ENCODE measurements around the gene KAZN.

Gene KAZN

DNA sequence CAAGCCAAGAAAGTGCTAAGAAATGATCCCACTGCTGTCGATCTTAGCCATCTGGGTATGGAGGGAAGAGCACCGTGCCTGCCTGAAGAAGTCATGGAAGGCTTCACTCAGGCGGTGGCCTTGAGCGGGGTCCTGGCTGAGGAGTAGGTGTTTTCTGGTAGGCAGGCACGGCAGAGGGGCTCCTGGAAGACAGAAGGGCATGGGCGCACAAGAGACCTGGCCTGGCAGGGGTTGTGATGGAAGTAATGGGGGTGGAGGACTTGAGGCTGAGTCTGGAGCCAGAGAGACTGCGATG lies 185.1 kb downstream of the KAZN start:
- TF ChIP-seq, protein P1, sequence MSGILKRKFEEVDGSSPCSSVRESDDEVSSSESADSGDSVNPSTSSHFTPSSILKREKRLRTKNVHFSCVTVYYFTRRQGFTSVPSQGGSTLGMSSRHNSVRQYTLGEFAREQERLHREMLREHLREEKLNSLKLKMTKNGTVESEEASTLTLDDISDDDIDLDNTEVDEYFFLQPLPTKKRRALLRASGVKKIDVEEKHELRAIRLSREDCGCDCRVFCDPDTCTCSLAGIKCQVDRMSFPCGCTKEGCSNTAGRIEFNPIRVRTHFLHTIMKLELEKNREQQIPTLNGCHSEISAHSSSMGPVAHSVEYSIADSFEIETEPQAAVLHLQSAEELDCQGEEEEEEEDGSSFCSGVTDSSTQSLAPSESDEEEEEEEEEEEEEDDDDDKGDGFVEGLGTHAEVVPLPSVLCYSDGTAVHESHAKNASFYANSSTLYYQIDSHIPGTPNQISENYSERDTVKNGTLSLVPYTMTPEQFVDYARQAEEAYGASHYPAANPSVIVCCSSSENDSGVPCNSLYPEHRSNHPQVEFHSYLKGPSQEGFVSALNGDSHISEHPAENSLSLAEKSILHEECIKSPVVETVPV (CRISPR knock-in tag; IDR thresholded peaks at IDR 0.05), result no peak
- TF ChIP-seq BACH2 (CRISPR knock-in tag; IDR thresholded peaks at IDR 0.05; ENCODE audit: borderline replicate concordance) (no peak), PPARA (CRISPR knock-in tag; IDR thresholded peaks at IDR 0.05; ENCODE audit: borderline replicate concordance) (no peak), ZNF70 (CRISPR knock-in tag; IDR thresholded peaks at IDR 0.05) (no peak), RARB (CRISPR knock-in tag; IDR thresholded peaks at IDR 0.05) (no peak), ARNTL (CRISPR knock-in tag; IDR thresholded peaks at IDR 0.05; ENCODE audit: borderline replicate concordance, low read depth) (no peak), ZNF565 (CRISPR knock-in tag; conservative IDR thresholded peaks at IDR 0.05; ENCODE audit: low read depth) (no peak), TOX (CRISPR knock-in tag; IDR thresholded peaks at IDR 0.05; ENCODE audit: borderline replicate concordance) (no peak)
- TF ChIP-seq, protein P2, sequence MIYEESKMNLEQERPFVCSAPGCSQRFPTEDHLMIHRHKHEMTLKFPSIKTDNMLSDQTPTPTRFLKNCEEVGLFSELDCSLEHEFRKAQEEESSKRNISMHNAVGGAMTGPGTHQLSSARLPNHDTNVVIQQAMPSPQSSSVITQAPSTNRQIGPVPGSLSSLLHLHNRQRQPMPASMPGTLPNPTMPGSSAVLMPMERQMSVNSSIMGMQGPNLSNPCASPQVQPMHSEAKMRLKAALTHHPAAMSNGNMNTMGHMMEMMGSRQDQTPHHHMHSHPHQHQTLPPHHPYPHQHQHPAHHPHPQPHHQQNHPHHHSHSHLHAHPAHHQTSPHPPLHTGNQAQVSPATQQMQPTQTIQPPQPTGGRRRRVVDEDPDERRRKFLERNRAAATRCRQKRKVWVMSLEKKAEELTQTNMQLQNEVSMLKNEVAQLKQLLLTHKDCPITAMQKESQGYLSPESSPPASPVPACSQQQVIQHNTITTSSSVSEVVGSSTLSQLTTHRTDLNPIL (CRISPR knock-in tag; IDR thresholded peaks at IDR 0.05; ENCODE audit: low read depth), result no peak
- TF ChIP-seq, protein P3, sequence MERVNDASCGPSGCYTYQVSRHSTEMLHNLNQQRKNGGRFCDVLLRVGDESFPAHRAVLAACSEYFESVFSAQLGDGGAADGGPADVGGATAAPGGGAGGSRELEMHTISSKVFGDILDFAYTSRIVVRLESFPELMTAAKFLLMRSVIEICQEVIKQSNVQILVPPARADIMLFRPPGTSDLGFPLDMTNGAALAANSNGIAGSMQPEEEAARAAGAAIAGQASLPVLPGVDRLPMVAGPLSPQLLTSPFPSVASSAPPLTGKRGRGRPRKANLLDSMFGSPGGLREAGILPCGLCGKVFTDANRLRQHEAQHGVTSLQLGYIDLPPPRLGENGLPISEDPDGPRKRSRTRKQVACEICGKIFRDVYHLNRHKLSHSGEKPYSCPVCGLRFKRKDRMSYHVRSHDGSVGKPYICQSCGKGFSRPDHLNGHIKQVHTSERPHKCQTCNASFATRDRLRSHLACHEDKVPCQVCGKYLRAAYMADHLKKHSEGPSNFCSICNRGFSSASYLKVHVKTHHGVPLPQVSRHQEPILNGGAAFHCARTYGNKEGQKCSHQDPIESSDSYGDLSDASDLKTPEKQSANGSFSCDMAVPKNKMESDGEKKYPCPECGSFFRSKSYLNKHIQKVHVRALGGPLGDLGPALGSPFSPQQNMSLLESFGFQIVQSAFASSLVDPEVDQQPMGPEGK (CRISPR knock-in tag; IDR thresholded peaks at IDR 0.05; ENCODE audit: borderline replicate concordance), result no peak
- no peak for ATAC-seq

- TF ChIP-seq ISL1 (CRISPR knock-in tag; IDR thresholded peaks at IDR 0.05), result no peak
- ATAC-seq, result no peak
These were observed 186.6 kb downstream of the KAZN start for GRCh38 chr1:14784790-14785773.

DNA sequence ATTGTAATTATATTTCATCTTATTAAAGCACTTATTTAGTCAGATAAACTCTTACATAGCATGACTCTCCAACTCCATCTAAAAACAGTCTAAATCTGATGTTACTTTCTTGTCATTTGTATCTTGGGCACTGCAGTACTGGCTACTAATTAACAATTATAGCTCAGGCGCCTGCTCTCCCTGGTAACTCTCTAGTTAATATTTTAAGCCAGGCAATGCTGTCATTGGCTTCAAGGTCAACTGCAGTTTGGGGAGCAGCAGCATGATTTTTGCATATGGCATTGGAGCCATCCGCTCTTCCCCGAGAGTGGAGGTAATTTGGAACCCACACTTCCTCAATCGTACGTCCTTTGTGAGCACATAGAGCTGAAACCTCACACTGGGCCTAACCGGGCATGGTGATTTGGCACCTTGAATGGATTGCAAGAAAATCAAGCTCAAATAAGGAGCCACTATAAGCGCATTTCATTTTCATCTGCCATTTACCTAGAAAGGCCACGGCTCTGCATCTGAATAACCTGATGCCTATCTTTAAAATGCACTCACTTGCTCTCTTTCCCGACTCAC lies 187.7 kb downstream of the KAZN start:
- TF ChIP-seq BACH2 (CRISPR knock-in tag; IDR thresholded peaks at IDR 0.05; ENCODE audit: borderline replicate concordance) (no peak), ZNF70 (CRISPR knock-in tag; IDR thresholded peaks at IDR 0.05) (no peak), ZC3H10 (CRISPR knock-in tag; IDR thresholded peaks at IDR 0.05) (no peak), ISL1 (CRISPR knock-in tag; IDR thresholded peaks at IDR 0.05) (no peak), TOX (CRISPR knock-in tag; IDR thresholded peaks at IDR 0.05; ENCODE audit: borderline replicate concordance) (no peak), TCF4 (CRISPR knock-in tag; IDR thresholded peaks at IDR 0.05; ENCODE audit: borderline replicate concordance) (no peak), ZNF8 (CRISPR knock-in tag; IDR thresholded peaks at IDR 0.05) (no peak), POU6F1 (CRISPR knock-in tag; IDR thresholded peaks at IDR 0.05; ENCODE audit: borderline replicate concordance, low read depth) (no peak)
- TF ChIP-seq, protein P3 (CRISPR knock-in tag; IDR thresholded peaks at IDR 0.05; ENCODE audit: borderline replicate concordance), result no peak
- TF ChIP-seq, protein P2 (CRISPR knock-in tag; IDR thresholded peaks at IDR 0.05; ENCODE audit: low read depth), result no peak
- TF ChIP-seq, protein P1 (CRISPR knock-in tag; IDR thresholded peaks at IDR 0.05), result no peak
- no peak for ATAC-seq
